Activated B cell treated with CpG ODN at 0.5 μM for 24 hours (primary cell): ENCODE measurements around the gene FCHSD2. TPM values are rescaled to one million over a fixed set of nuclear protein-coding genes. Genes with fewer than 3 reads are reported as not detected.
A peak's percentile ranks its signal among the peaks of the same experiment; 100 is the strongest.

ENCODE experiments used
- ATAC-seq: fragments of 200-7000 bp; cut with Tn5 transposase; one replicate; pipeline ENCODE4 v1.10.0; 2021; ENCODE audit warnings: low read depth, mild to moderate bottlenecking, moderate library complexity
- CTCF ChIA-PET: fragments of 350-600 bp; sonication (Branson Sonifier 250); formaldehyde crosslinking; loops from one replicate; lab custom pipeline; 2021; ENCODE audit warnings: antibody characterized with exemption; lab: Charles Lee
- POLR2A ChIA-PET: fragments of 350-600 bp; sonication (Branson Sonifier 250); formaldehyde crosslinking; loops from one replicate; lab custom pipeline; 2021; ENCODE audit warnings: antibody characterized with exemption; lab: Charles Lee
- DNase-seq: peaks from one replicate; pipeline ENCODE4 v3.0.0; 2022
- H3K27ac Mint-ChIP-seq: one replicate; pipeline ENCODE4 v1.8.0; 2020; ENCODE audit warnings: mixed read lengths
- H3K27me3 Mint-ChIP-seq: one replicate; pipeline ENCODE4 v1.8.0; 2021; ENCODE audit warnings: mixed read lengths
- H3K36me3 Mint-ChIP-seq: one replicate; pipeline ENCODE4 v1.8.0; 2021; ENCODE audit warnings: low read depth, mixed read lengths
- H3K4me1 Mint-ChIP-seq: one replicate; pipeline ENCODE4 v1.8.0; 2021; ENCODE audit warnings: mixed read lengths
- H3K4me3 Mint-ChIP-seq: one replicate; pipeline ENCODE4 v1.8.0; 2020; ENCODE audit warnings: mild to moderate bottlenecking, mixed read lengths
- H3K9me3 Mint-ChIP-seq: one replicate; pipeline ENCODE4 v1.8.0; 2020; ENCODE audit warnings: mixed read lengths
- intact Hi-C: fragments of 100-400 bp; cut with micrococcal nuclease; formaldehyde crosslinking; loops from one replicate; pipeline ENCODE4 v1.15.1; 2024
- total RNA-seq: library from RNA; stranded (reverse); gene quantifications from 2 replicates; pipeline ENCODE4 v1.2.3, GENCODE V29; 2022
- TF ChIP-seq, protein P1 (sequence below): fragments of 200-600 bp; IDR thresholded peaks from one replicate; pipeline ENCODE4 v1.8.0; 2022; ENCODE audit warnings: antibody characterized with exemption, mild to moderate bottlenecking

The FCHSD2 gene
- total RNA-seq, 1 donor from 2014 or later = 207 TPM

- Mint-ChIP-seq H3K9me3 (peaks cover 19% of the 10 kb centered on the region), H3K36me3 (peaks cover 78% of the 10 kb centered on the region), H3K27ac (peak overlapping the region; percentile 53), H3K4me3 (no peak overlapping the region), H3K27me3 (no peaks in the 10 kb centered on the region), H3K4me1 (peaks cover 83% of the 10 kb centered on the region)
- POLR2A ChIA-PET = no interaction called here
- intact Hi-C loops = no loop called here
- CTCF ChIA-PET = interaction anchor here (3.0 kb wide), 1 partner anchor 63 kb away, joined by 9 read pairs; no protein-coding TSS in a partner anchor
- DNase-seq = no peak
- TF ChIP-seq, protein P1, sequence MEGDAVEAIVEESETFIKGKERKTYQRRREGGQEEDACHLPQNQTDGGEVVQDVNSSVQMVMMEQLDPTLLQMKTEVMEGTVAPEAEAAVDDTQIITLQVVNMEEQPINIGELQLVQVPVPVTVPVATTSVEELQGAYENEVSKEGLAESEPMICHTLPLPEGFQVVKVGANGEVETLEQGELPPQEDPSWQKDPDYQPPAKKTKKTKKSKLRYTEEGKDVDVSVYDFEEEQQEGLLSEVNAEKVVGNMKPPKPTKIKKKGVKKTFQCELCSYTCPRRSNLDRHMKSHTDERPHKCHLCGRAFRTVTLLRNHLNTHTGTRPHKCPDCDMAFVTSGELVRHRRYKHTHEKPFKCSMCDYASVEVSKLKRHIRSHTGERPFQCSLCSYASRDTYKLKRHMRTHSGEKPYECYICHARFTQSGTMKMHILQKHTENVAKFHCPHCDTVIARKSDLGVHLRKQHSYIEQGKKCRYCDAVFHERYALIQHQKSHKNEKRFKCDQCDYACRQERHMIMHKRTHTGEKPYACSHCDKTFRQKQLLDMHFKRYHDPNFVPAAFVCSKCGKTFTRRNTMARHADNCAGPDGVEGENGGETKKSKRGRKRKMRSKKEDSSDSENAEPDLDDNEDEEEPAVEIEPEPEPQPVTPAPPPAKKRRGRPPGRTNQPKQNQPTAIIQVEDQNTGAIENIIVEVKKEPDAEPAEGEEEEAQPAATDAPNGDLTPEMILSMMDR = no peak
- no peak for ATAC-seq
Observed at GRCh38 chr11:73114835-73115220, 27.3 kb downstream of the FCHSD2 start.

DNA sequence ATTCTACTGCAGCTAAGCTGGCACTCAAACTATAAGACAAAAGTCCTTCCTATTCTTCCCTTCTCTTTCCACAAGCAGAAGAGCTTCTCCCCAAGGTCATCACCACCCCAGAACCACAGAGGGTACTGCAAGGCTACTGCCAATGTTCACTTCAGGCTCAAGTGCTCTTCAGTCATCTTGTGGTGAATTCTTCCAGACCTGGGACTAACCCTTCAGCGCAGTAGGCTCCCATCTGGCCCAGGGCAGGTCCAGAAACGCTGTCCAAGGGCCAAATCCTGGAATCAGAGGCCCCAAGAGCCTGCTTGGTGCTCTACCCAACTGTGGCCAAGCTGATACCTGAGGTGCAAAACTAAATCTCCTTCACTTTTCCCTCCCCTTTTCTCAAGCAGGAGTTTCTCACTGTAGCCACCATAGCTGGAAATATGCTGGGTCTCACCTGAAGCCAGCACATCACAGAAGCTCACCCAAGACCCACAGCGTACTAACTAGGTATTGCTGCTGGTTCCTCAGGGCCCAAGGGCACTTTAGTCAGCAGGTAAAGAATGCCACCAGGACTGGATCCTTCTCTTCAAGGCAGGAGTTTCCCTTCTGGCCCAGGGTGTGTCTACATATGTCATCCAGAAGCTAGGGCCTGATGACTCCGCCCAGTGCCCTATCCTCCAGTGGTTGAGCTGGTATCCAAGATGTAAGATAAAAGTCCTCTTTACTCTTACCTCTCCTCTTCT is 27.8 kb downstream of the FCHSD2 start:
- H3K36me3 Mint-ChIP-seq = peaks cover 76% of the 10 kb centered on the region
- DNase-seq (no peak), ATAC-seq (no peak)
- H3K9me3 Mint-ChIP-seq = peaks cover 22% of the 10 kb centered on the region
- intact Hi-C loops = no loop called here
- H3K4me1 Mint-ChIP-seq = peaks cover 80% of the 10 kb centered on the region
- TF ChIP-seq, protein P1 = no peak
- CTCF ChIA-PET = interaction anchor here (3.0 kb wide), 1 partner anchor 64 kb away, joined by 9 read pairs; no protein-coding TSS in a partner anchor
- H3K27ac Mint-ChIP-seq = peak overlapping the region; percentile 8
- POLR2A ChIA-PET = no interaction called here
- no peak overlapping the region for H3K4me3 Mint-ChIP-seq
- H3K27me3 Mint-ChIP-seq = no peaks in the 10 kb centered on the region

- peaks cover 75% of the 10 kb centered on the region for H3K36me3 Mint-ChIP-seq
- peaks cover 28% of the 10 kb centered on the region for H3K9me3 Mint-ChIP-seq
- ChIA-PET POLR2A (interaction anchor here (0.7 to 1.1 kb wide), 2 partner anchors 64 to 115 kb away, joined by 3 to 8 read pairs; no protein-coding TSS in a partner anchor), CTCF (no interaction called here)
- TF ChIP-seq, protein P1 = no peak
- H3K4me1 Mint-ChIP-seq = peaks cover 79% of the 10 kb centered on the region
- DNase-seq (no peak), ATAC-seq (no peak)
- intact Hi-C loops = no loop called here
- no peak overlapping the region for H3K27ac Mint-ChIP-seq
- no peak overlapping the region for H3K4me3 Mint-ChIP-seq
- H3K27me3 Mint-ChIP-seq = no peaks in the 10 kb centered on the region
Observed at GRCh38 chr11:73113426-73113825, 28.7 kb downstream of the FCHSD2 start.

GRCh38 chr11:73107597-73107996 is 34.5 kb downstream of the FCHSD2 start:
- CTCF ChIA-PET = no interaction called here
- POLR2A ChIA-PET = interaction anchor here (0.7 kb wide), 1 partner anchor 80 kb away, joined by 3 read pairs; no protein-coding TSS in a partner anchor
- Mint-ChIP-seq H3K4me1 (peaks cover 75% of the 10 kb centered on the region), H3K4me3 (no peak overlapping the region), H3K36me3 (peaks cover 61% of the 10 kb centered on the region), H3K9me3 (peaks cover 38% of the 10 kb centered on the region), H3K27ac (peak overlapping the region; percentile 9), H3K27me3 (no peaks in the 10 kb centered on the region)
- ATAC-seq = no peak
- TF ChIP-seq, protein P1 = no peak
- no peak for DNase-seq
- intact Hi-C loops = loop anchor here (2.0 kb wide), 1 partner anchor 13 kb away; no protein-coding TSS in a partner anchor

GRCh38 chr11:73106347-73106746 is 35.8 kb downstream of the FCHSD2 start:
- Mint-ChIP-seq H3K4me3 (no peak overlapping the region), H3K27ac (peak overlapping the region; percentile 24), H3K36me3 (peaks cover 63% of the 10 kb centered on the region), H3K9me3 (peaks cover 32% of the 10 kb centered on the region), H3K27me3 (no peaks in the 10 kb centered on the region), H3K4me1 (peaks cover 76% of the 10 kb centered on the region)
- POLR2A ChIA-PET = no interaction called here
- CTCF ChIA-PET = no interaction called here
- intact Hi-C loops = loop anchor here (2.0 kb wide), 1 partner anchor 14 kb away; no protein-coding TSS in a partner anchor
- TF ChIP-seq, protein P1 = no peak
- DNase-seq (no peak), ATAC-seq (peak; percentile 45)
